HepG2 (cell line): ENCODE results near the gene NAGA. TPM values are rescaled to one million over a fixed set of nuclear protein-coding genes. Genes with fewer than 3 reads are reported as not detected.

Experiments
- ATAD3A ChIP-seq: sonication (generic); formaldehyde crosslinking; IDR thresholded peaks from 2 replicates; pipeline ENCODE4 v1.4.0; 2020; ENCODE audit warnings: missing genetic modification reagents
- DPF2 ChIP-seq: sonication (generic); formaldehyde crosslinking; IDR thresholded peaks from 2 replicates; pipeline ENCODE4 v1.4.0; 2020; ENCODE audit warnings: mild to moderate bottlenecking, low read depth, missing genetic modification reagents, borderline replicate concordance
- HNF4G ChIP-seq, 2 experiments: sonication (generic) in 1 of 2; formaldehyde crosslinking in 1 of 2; IDR thresholded peaks; 2 replicates each; pipeline versions ENCODE4 v1.4.0 to v1.6.1; 2011 to 2020; ENCODE audit warnings: borderline replicate concordance in 2 of 2, low read depth in 2 of 2, mild to moderate bottlenecking in 2 of 2, low read length in 1 of 2, missing genetic modification reagents in 1 of 2, moderate library complexity in 1 of 2
- HOXA9 ChIP-seq: sonication (generic); formaldehyde crosslinking; IDR thresholded peaks from 2 replicates; pipeline ENCODE4 v1.8.1; 2022; ENCODE audit warnings: missing genetic modification reagents, mild to moderate bottlenecking, moderate library complexity, borderline replicate concordance
- IRF2 ChIP-seq: IDR thresholded peaks from 2 replicates; pipeline ENCODE4 v1.6.1; 2018; ENCODE audit warnings: missing genetic modification reagents, missing compliant biosample characterization
- IRX3 ChIP-seq: sonication (generic); formaldehyde crosslinking; IDR thresholded peaks from 2 replicates; pipeline ENCODE4 v1.8.1; 2023; ENCODE audit warnings: mild to moderate bottlenecking, low read depth, missing genetic modification reagents, borderline replicate concordance
- MTA1 ChIP-seq: sonication (generic); formaldehyde crosslinking; IDR thresholded peaks from 2 replicates; pipeline ENCODE4 v1.4.0; 2020; ENCODE audit warnings: missing genetic modification reagents, mild to moderate bottlenecking, borderline replicate concordance
- NRL ChIP-seq: sonication (generic); formaldehyde crosslinking; IDR thresholded peaks from 2 replicates; pipeline ENCODE4 v1.5.0; 2020; ENCODE audit warnings: missing genetic modification reagents, mild to moderate bottlenecking, moderate library complexity, borderline replicate concordance
- RBM22 ChIP-seq: fragments of 200-400 bp; formaldehyde crosslinking; optimal IDR thresholded peaks from 2 replicates; pipeline ENCODE3; 2017; ENCODE audit warnings: mild to moderate bottlenecking, low read length, moderate library complexity
- SALL1 ChIP-seq: sonication (generic); formaldehyde crosslinking; IDR thresholded peaks from 2 replicates; pipeline ENCODE4 v1.8.0; 2022; ENCODE audit warnings: mild to moderate bottlenecking, missing genetic modification reagents
- SCMH1 ChIP-seq: sonication (generic); formaldehyde crosslinking; IDR thresholded peaks from 2 replicates; pipeline ENCODE4 v1.9.0; 2021; ENCODE audit warnings: missing genetic modification reagents, mild to moderate bottlenecking, borderline replicate concordance
- SRSF9 ChIP-seq: fragments of 200-400 bp; formaldehyde crosslinking; IDR thresholded peaks from 2 replicates; pipeline ENCODE4 v1.6.1; 2018; ENCODE audit warnings: borderline replicate concordance, mild to moderate bottlenecking, low read depth, low read length; ENCODE audit not compliant: insufficient read depth, poor library complexity, severe bottlenecking
- STAT5B ChIP-seq: sonication (generic); formaldehyde crosslinking; IDR thresholded peaks from 2 replicates; pipeline ENCODE4 v1.4.0; 2020; ENCODE audit warnings: missing genetic modification reagents
- TCF7 ChIP-seq: sonication (generic); IDR thresholded peaks from 2 replicates; pipeline ENCODE4 v1.6.1; 2016; ENCODE audit warnings: antibody characterized with exemption, low read depth
- ZBTB3 ChIP-seq: sonication (generic); formaldehyde crosslinking; IDR thresholded peaks from 2 replicates; pipeline ENCODE4 v1.4.0; 2020; ENCODE audit warnings: low read depth, mild to moderate bottlenecking, moderate library complexity, missing genetic modification reagents, borderline replicate concordance
- ZFP36L2 ChIP-seq: sonication (generic); formaldehyde crosslinking; IDR thresholded peaks from 2 replicates; pipeline ENCODE4 v1.4.0; 2020; ENCODE audit warnings: missing genetic modification reagents
- ZKSCAN5 ChIP-seq: sonication (generic); formaldehyde crosslinking; IDR thresholded peaks from 2 replicates; pipeline ENCODE4 v1.5.1; 2020; ENCODE audit warnings: mild to moderate bottlenecking, missing genetic modification reagents
- ZNF24 ChIP-seq: fragments of 450-650 bp; IDR thresholded peaks from 2 replicates; pipeline ENCODE4 v1.6.1; 2017; ENCODE audit warnings: antibody characterized with exemption, mild to moderate bottlenecking
- ZNF557 ChIP-seq: sonication (generic); formaldehyde crosslinking; IDR thresholded peaks from 2 replicates; pipeline ENCODE4 v1.4.0; 2020; ENCODE audit warnings: missing genetic modification reagents
- ZNF558 ChIP-seq: sonication (generic); formaldehyde crosslinking; IDR thresholded peaks from 2 replicates; pipeline ENCODE4 v1.9.0; 2022; ENCODE audit warnings: mild to moderate bottlenecking, missing genetic modification reagents, borderline replicate concordance
- ZNF614 ChIP-seq: IDR thresholded peaks from 2 replicates; pipeline ENCODE4 v1.6.1; 2018; ENCODE audit warnings: missing biosample characterization, missing genetic modification reagents, inconsistent platforms, borderline replicate concordance
- ZNF619 ChIP-seq: sonication (generic); formaldehyde crosslinking; IDR thresholded peaks from 2 replicates; pipeline ENCODE4 v1.4.0; 2020; ENCODE audit warnings: mild to moderate bottlenecking, missing genetic modification reagents
- ZNF879 ChIP-seq: sonication (generic); formaldehyde crosslinking; IDR thresholded peaks from 2 replicates; pipeline ENCODE4 v1.8.1; 2023; ENCODE audit warnings: missing genetic modification reagents
- ZSCAN25 ChIP-seq: sonication (generic); formaldehyde crosslinking; IDR thresholded peaks from 2 replicates; pipeline ENCODE4 v1.8.0; 2022; ENCODE audit warnings: mild to moderate bottlenecking, missing genetic modification reagents
- polyA plus RNA-seq, 8 experiments: library from polyadenylated mRNA; depleted of rRNA in 3 of 8; stranded (reverse) in 7 of 8; unstranded in 1 of 8; fragments of >200 nt; fragmentation: Illumina TruSeq in 4 of 8; extraction: Trizol in 4 of 8; gene quantifications; 2 replicates each; pipeline versions ENCODE4 v1.2.1 to v1.2.3, GENCODE V29; 2011 to 2016; ENCODE audit warnings: low read depth in 4 of 8, missing spikeins in 1 of 8, mixed read lengths in 1 of 8; ENCODE audit not compliant: insufficient read depth in 1 of 8
- total RNA-seq, 5 experiments: library from RNA; depleted of rRNA; stranded (reverse); fragments of >200 nt; fragmentation: Illumina TruSeq; extraction: Trizol; gene quantifications; 2 replicates each; pipeline ENCODE4 v1.2.3, GENCODE V29; 2016; ENCODE audit warnings: low read depth in 1 of 5
- TF ChIP-seq, protein P1 (sequence below): sonication (generic); formaldehyde crosslinking; IDR thresholded peaks from 2 replicates; pipeline ENCODE4 v1.9.0; 2021; ENCODE audit warnings: missing genetic modification reagents, mild to moderate bottlenecking, borderline replicate concordance
- TF ChIP-seq, protein P2 (sequence below): sonication (generic); formaldehyde crosslinking; IDR thresholded peaks from 2 replicates; pipeline ENCODE4 v1.5.0; 2020; ENCODE audit warnings: missing genetic modification reagents

NAGA gene
- total and polyA plus RNA-seq, 2 of the 13 experiments (the other 11 are each of a cell fraction or from before 2014, with no cell fraction given), result 15.1 to 23.4 TPM

DNA sequence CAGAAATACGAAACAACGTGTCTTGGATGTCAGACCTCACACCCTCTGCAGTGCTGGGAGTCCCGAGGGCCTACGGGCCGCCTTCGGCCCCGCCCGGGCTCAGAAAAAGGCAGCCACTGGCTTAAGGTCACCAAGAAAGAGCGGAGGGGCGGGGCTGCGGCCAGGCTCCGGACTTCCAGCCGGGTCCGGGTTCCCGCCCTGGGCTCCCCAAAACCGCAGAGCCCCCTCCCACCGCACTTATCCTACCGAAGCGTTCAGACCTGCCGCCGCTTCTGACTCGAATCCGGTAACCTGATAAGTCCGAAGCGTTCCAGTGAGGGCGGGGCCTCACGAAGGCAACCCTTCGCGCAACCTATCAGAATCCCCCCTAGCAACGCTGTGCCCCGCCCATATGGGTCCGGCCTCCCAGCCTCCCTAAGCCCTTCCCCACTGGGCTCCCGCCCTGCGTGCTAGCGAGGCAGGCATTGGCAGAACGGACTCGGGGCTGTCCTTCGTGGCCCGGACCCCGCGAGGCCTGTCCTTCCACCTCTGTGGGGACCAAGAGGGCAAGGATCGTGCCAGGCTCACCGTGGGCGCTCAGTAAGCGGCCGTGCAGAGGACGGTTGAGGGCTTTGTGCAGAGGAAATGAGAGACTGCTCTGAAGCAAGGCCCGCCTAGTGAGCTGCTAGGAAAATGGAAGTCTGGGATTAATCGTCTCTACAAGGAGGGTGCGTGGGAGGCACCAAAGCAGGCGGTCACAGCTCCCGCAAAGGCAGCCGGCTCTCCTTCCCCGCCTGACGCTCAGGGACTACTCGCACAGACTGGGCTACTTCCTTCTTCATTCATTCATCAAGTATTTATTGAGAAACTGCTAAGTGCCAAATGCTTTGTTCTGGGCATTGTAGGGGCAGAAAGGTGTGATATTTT lies at the start of gene NAGA (continued):
- TF ChIP-seq, protein P1, sequence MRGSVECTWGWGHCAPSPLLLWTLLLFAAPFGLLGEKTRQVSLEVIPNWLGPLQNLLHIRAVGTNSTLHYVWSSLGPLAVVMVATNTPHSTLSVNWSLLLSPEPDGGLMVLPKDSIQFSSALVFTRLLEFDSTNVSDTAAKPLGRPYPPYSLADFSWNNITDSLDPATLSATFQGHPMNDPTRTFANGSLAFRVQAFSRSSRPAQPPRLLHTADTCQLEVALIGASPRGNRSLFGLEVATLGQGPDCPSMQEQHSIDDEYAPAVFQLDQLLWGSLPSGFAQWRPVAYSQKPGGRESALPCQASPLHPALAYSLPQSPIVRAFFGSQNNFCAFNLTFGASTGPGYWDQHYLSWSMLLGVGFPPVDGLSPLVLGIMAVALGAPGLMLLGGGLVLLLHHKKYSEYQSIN (CRISPR knock-in tag), result no peak
- TF ChIP-seq ZNF557 (CRISPR knock-in tag) (no peak), ZNF619 (no peak), ZNF558 (CRISPR knock-in tag) (0 out of 2 replicates have a peak, but pooled peaks have one; percentile 69), ZNF614 (CRISPR knock-in tag) (peak; percentile 81; the same call in 1 of the 2 replicates), SRSF9 (no peak), DPF2 (no peak), HNF4G (IDR thresholded peaks at IDR 0.05; ENCODE audit: borderline replicate concordance, low read depth, low read length) (0 out of 2 replicates have a peak, but pooled peaks have one; percentile 4), HNF4G (CRISPR knock-in tag; IDR thresholded peaks at IDR 0.05; ENCODE audit: borderline replicate concordance, low read depth) (0 out of 2 replicates have a peak, but pooled peaks have one; percentile 40), SCMH1 (CRISPR knock-in tag) (no peak), TCF7 (no peak), ZBTB3 (CRISPR knock-in tag) (peak; percentile 78; the same call in 1 of the 2 replicates), IRX3 (CRISPR knock-in tag) (peak; percentile 91; the same call in 1 of the 2 replicates), ZNF24 (no peak), IRF2 (CRISPR knock-in tag) (peak; percentile 24; the same call in 1 of the 2 replicates), ATAD3A (CRISPR knock-in tag) (no peak), MTA1 (CRISPR knock-in tag) (peak; percentile 94; the same call in 1 of the 2 replicates), SALL1 (CRISPR knock-in tag) (peak; percentile 95), ZFP36L2 (CRISPR knock-in tag) (no peak), RBM22 (no peak), ZNF879 (CRISPR knock-in tag) (peak; percentile 92; the same call in 1 of the 2 replicates), STAT5B (CRISPR knock-in tag) (no peak), ZKSCAN5 (CRISPR knock-in tag) (no peak; the same call in 1 of the 2 replicates), ZSCAN25 (no peak; the same call in none of the 2 replicates), NRL (CRISPR knock-in tag) (no peak; the same call in 1 of the 2 replicates), HOXA9 (CRISPR knock-in tag) (peak; percentile 59; the same call in 1 of the 2 replicates)
- TF ChIP-seq, protein P2, sequence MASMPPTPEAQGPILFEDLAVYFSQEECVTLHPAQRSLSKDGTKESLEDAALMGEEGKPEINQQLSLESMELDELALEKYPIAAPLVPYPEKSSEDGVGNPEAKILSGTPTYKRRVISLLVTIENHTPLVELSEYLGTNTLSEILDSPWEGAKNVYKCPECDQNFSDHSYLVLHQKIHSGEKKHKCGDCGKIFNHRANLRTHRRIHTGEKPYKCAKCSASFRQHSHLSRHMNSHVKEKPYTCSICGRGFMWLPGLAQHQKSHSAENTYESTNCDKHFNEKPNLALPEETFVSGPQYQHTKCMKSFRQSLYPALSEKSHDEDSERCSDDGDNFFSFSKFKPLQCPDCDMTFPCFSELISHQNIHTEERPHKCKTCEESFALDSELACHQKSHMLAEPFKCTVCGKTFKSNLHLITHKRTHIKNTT (CRISPR knock-in tag), result no peak
